Measurements from ENCODE around the gene SLC24A4.

The SLC24A4 gene

GRCh38 chr14:92383805-92384204, 60.8 kb downstream of the SLC24A4 start:
- Histone ChIP-seq H2AFZ (ENCODE audit: low read length) (no peak overlapping the region), H4K20me1 (ENCODE audit: insufficient read depth, low read length, poor library complexity, severe bottlenecking) (no peaks in the 10 kb centered on the region), H3K9me2 (replicated peaks; ENCODE audit: low read depth, low read length) (no peaks in the 10 kb centered on the region), H3K9me3 (ENCODE audit: insufficient read depth, low read depth, low read length) (no peaks in the 10 kb centered on the region), H3K4me3 (ENCODE audit: low read length, poor library complexity, severe bottlenecking) (no peak overlapping the region), H3K4me1 (ENCODE audit: insufficient read depth, low read length, poor library complexity, severe bottlenecking) (peaks cover under 1% of the 10 kb centered on the region), H3K4me2 (ENCODE audit: low read depth, low read length, poor library complexity, severe bottlenecking) (no peak overlapping the region), H3K79me2 (ENCODE audit: insufficient read depth, low read length) (no peaks in the 10 kb centered on the region), H3F3A (ENCODE audit: low read depth) (no peaks in the 10 kb centered on the region), H3K36me3 (ENCODE audit: insufficient read depth, low read length) (no peaks in the 10 kb centered on the region), H3K27me3 (ENCODE audit: insufficient read depth, low read length, poor library complexity, severe bottlenecking) (no peaks in the 10 kb centered on the region), H3K9ac (ENCODE audit: low read depth, low read length, poor library complexity, severe bottlenecking) (no peak overlapping the region)
- TF ChIP-seq EZH2phosphoT487 (IDR thresholded peaks at IDR 0.05; ENCODE audit: borderline replicate concordance), result no peak
- TF ChIP-seq CTCF (conservative IDR thresholded peaks at IDR 0.05; ENCODE audit: low read length), result no peak

- H3K9ac ChIP-seq (ENCODE audit: low read depth, low read length, poor library complexity, severe bottlenecking), result no peak overlapping the region
- no peaks in the 10 kb centered on the region for H3F3A ChIP-seq (ENCODE audit: low read depth)
- H3K36me3 ChIP-seq (ENCODE audit: insufficient read depth, low read length), result no peaks in the 10 kb centered on the region
- no peaks in the 10 kb centered on the region for H3K27me3 ChIP-seq (ENCODE audit: insufficient read depth, low read length, poor library complexity, severe bottlenecking)
- H3K9me3 ChIP-seq (ENCODE audit: insufficient read depth, low read depth, low read length), result no peaks in the 10 kb centered on the region
- no peaks in the 10 kb centered on the region for H3K9me2 ChIP-seq (replicated peaks; ENCODE audit: low read depth, low read length)
- no peak overlapping the region for H3K4me2 ChIP-seq (ENCODE audit: low read depth, low read length, poor library complexity, severe bottlenecking)
- H3K4me1 ChIP-seq (ENCODE audit: insufficient read depth, low read length, poor library complexity, severe bottlenecking), result peaks cover 8% of the 10 kb centered on the region
- TF ChIP-seq EZH2phosphoT487 (IDR thresholded peaks at IDR 0.05; ENCODE audit: borderline replicate concordance) (no peak), CTCF (conservative IDR thresholded peaks at IDR 0.05; ENCODE audit: low read length) (no peak)
- no peak overlapping the region for H2AFZ ChIP-seq (ENCODE audit: low read length)
- H3K4me3 ChIP-seq (ENCODE audit: low read length, poor library complexity, severe bottlenecking), result no peak overlapping the region
- H4K20me1 ChIP-seq (ENCODE audit: insufficient read depth, low read length, poor library complexity, severe bottlenecking), result no peaks in the 10 kb centered on the region
- H3K79me2 ChIP-seq (ENCODE audit: insufficient read depth, low read length), result no peaks in the 10 kb centered on the region
Observed at GRCh38 chr14:92384461-92385133, 61.6 kb downstream of the SLC24A4 start.

- H3K9ac ChIP-seq (ENCODE audit: low read depth, low read length, poor library complexity, severe bottlenecking), result no peak overlapping the region
- no peaks in the 10 kb centered on the region for H4K20me1 ChIP-seq (ENCODE audit: insufficient read depth, low read length, poor library complexity, severe bottlenecking)
- no peak overlapping the region for H2AFZ ChIP-seq (ENCODE audit: low read length)
- H3K4me2 ChIP-seq (ENCODE audit: low read depth, low read length, poor library complexity, severe bottlenecking), result no peak overlapping the region
- H3K4me1 ChIP-seq (ENCODE audit: insufficient read depth, low read length, poor library complexity, severe bottlenecking), result peaks cover 14% of the 10 kb centered on the region
- H3K4me3 ChIP-seq (ENCODE audit: low read length, poor library complexity, severe bottlenecking), result no peak overlapping the region
- TF ChIP-seq CTCF (conservative IDR thresholded peaks at IDR 0.05; ENCODE audit: low read length), result no peak
- TF ChIP-seq EZH2phosphoT487 (IDR thresholded peaks at IDR 0.05; ENCODE audit: borderline replicate concordance), result no peak
- H3K9me3 ChIP-seq (ENCODE audit: insufficient read depth, low read depth, low read length), result no peaks in the 10 kb centered on the region
- H3K36me3 ChIP-seq (ENCODE audit: insufficient read depth, low read length), result no peaks in the 10 kb centered on the region
- H3K27me3 ChIP-seq (ENCODE audit: insufficient read depth, low read length, poor library complexity, severe bottlenecking), result no peaks in the 10 kb centered on the region
- H3K79me2 ChIP-seq (ENCODE audit: insufficient read depth, low read length), result no peaks in the 10 kb centered on the region
- H3F3A ChIP-seq (ENCODE audit: low read depth), result no peaks in the 10 kb centered on the region
- no peaks in the 10 kb centered on the region for H3K9me2 ChIP-seq (replicated peaks; ENCODE audit: low read depth, low read length)
Observed at GRCh38 chr14:92385561-92385960, 62.6 kb downstream of the SLC24A4 start.
